CD14-positive monocyte (primary cell): Measurements from ENCODE around the gene GULP1. TPM values are rescaled to one million over a fixed set of nuclear protein-coding genes. Genes with fewer than 3 reads are reported as not detected.

Experiments
- DNase-seq, 3 donors: peaks; one replicate each; pipeline ENCODE4 v3.0.0-alpha.2; 2011 to 2022
- H2AFZ ChIP-seq: 2 replicates; pipeline ENCODE4 v1.6.0; 2012; ENCODE audit warnings: mild to moderate bottlenecking, low read depth, low read length, inconsistent platforms; ENCODE audit not compliant: insufficient read depth, poor library complexity, severe bottlenecking
- H3K27ac ChIP-seq, 2 donors: 1 replicate in 1 of 2; 2 replicates in 1 of 2; pipeline ENCODE4 v1.5.1; 2012 to 2013; ENCODE audit warnings: low read length in 2 of 2, control low read depth in 1 of 2, inconsistent platforms in 1 of 2, low read depth in 1 of 2, mild to moderate bottlenecking in 1 of 2
- H3K27me3 ChIP-seq, 2 donors: one replicate each; pipeline versions ENCODE4 v1.6.0 to v1.6.1; 2011 to 2013; ENCODE audit warnings: low read length in 2 of 2; ENCODE audit not compliant: control insufficient read depth in 2 of 2, insufficient read depth in 2 of 2
- H3K36me3 ChIP-seq, 2 donors: replicated peaks in 1 of 2; 1 replicate in 1 of 2; 2 replicates in 1 of 2; pipeline versions ENCODE4 v1.5.1 to v1.6.1; 2012 to 2013; ENCODE audit warnings: low read length in 2 of 2, control low read depth in 1 of 2, inconsistent platforms in 1 of 2, mild to moderate bottlenecking in 1 of 2; ENCODE audit not compliant: insufficient read depth in 2 of 2, control insufficient read depth in 1 of 2
- H3K4me1 ChIP-seq, 2 donors: 1 replicate in 1 of 2; 2 replicates in 1 of 2; pipeline versions ENCODE4 v1.5.1 to v1.6.1; 2012 to 2013; ENCODE audit warnings: low read length in 2 of 2, control low read depth in 1 of 2, inconsistent platforms in 1 of 2, mild to moderate bottlenecking in 1 of 2, moderate library complexity in 1 of 2; ENCODE audit not compliant: insufficient read depth in 2 of 2, control insufficient read depth in 1 of 2
- H3K4me2 ChIP-seq: replicated peaks from 2 replicates; pipeline ENCODE3; 2012; ENCODE audit warnings: low read length, moderate library complexity, mild to moderate bottlenecking; ENCODE audit not compliant: poor library complexity, severe bottlenecking; ENCODE audit errors: extremely low read depth
- H3K4me3 ChIP-seq, 3 experiments: fragments of 200-600 bp in 1 of 3; sonication (generic) in 1 of 3; replicated peaks in 1 of 3; 1 replicate in 2 of 3; 2 replicates in 1 of 3; pipeline ENCODE4 v1.5.1; 2011 to 2013; ENCODE audit warnings: low read length in 3 of 3, mild to moderate bottlenecking in 3 of 3, control low read depth in 2 of 3, low read depth in 2 of 3, inconsistent platforms in 1 of 3, moderate library complexity in 1 of 3
- H3K79me2 ChIP-seq: 2 replicates; pipeline ENCODE4 v1.6.0; 2012; ENCODE audit warnings: mild to moderate bottlenecking, control low read depth, inconsistent platforms, low read length, moderate library complexity; ENCODE audit not compliant: insufficient read depth
- H3K9ac ChIP-seq: 2 replicates; pipeline ENCODE4 v1.6.0; 2017; ENCODE audit warnings: low read length, mild to moderate bottlenecking; ENCODE audit not compliant: insufficient read depth, poor library complexity, severe bottlenecking
- H3K9me3 ChIP-seq, 2 donors: replicated peaks in 1 of 2; 1 replicate in 1 of 2; 2 replicates in 1 of 2; pipeline versions ENCODE4 v1.5.1 to v1.6.1; 2012 to 2013; ENCODE audit warnings: low read length in 2 of 2, control low read depth in 1 of 2; ENCODE audit not compliant: control insufficient read depth in 1 of 2, insufficient read depth in 1 of 2
- H4K20me1 ChIP-seq: 2 replicates; pipeline ENCODE4 v1.6.0; 2012; ENCODE audit warnings: mild to moderate bottlenecking, low read length, control low read depth, moderate library complexity; ENCODE audit not compliant: insufficient read depth
- H3K27ac Mint-ChIP-seq, 7 donors: one replicate each; pipeline ENCODE4 v1.8.0; 2020; ENCODE audit warnings: mild to moderate bottlenecking in 7 of 7, mixed read lengths in 7 of 7, moderate library complexity in 6 of 7, inconsistent platforms in 2 of 7
- H3K27me3 Mint-ChIP-seq, 3 donors: one replicate each; pipeline ENCODE4 v1.8.0; 2021 to 2022; ENCODE audit warnings: low read depth in 3 of 3, mild to moderate bottlenecking in 3 of 3, mixed read lengths in 3 of 3, moderate library complexity in 3 of 3, inconsistent platforms in 1 of 3
- H3K36me3 Mint-ChIP-seq, 2 donors: one replicate each; pipeline ENCODE4 v1.8.0; 2020; ENCODE audit warnings: mixed read lengths in 2 of 2, inconsistent platforms in 1 of 2, mild to moderate bottlenecking in 1 of 2
- H3K4me1 Mint-ChIP-seq: one replicate; pipeline ENCODE4 v1.8.0; 2020; ENCODE audit warnings: mild to moderate bottlenecking, mixed read lengths
- H3K4me3 Mint-ChIP-seq, 2 donors: one replicate each; pipeline ENCODE4 v1.8.0; 2020; ENCODE audit warnings: mild to moderate bottlenecking in 2 of 2, mixed read lengths in 2 of 2, moderate library complexity in 1 of 2
- H3K9me3 Mint-ChIP-seq, 7 donors: one replicate each; pipeline ENCODE4 v1.8.0; 2020 to 2022; ENCODE audit warnings: mixed read lengths in 7 of 7, mild to moderate bottlenecking in 6 of 7, moderate library complexity in 6 of 7, inconsistent platforms in 2 of 7
- CTCF ChIP-seq: fragments of 200-600 bp; IDR thresholded peaks from one replicate; pipeline ENCODE4 v1.8.0; 2022; ENCODE audit warnings: antibody characterized with exemption, mild to moderate bottlenecking
- WGBS: methylation state at CpG from one replicate; pipeline ENCODE4 v1.1.5; 2013; ENCODE audit warnings: missing lambda C conversion rate; ENCODE audit not compliant: insufficient coverage; 5-methylcytosine and 5-hydroxymethylcytosine counted together
- intact Hi-C, 2 donors: fragments of 100-400 bp; cut with micrococcal nuclease; formaldehyde crosslinking; loops; one replicate each; pipeline versions ENCODE4 v1.15.0 to v1.15.1; 2023
- polyA plus RNA-seq, 3 donors: library from polyadenylated mRNA; depleted of rRNA in 1 of 3; unstranded in 2 of 3; stranded (reverse) in 1 of 3; fragments of 300-500 nt in 2 of 3; fragments of >200 nt in 1 of 3; fragmentation: Illumina TruSeq in 2 of 3; gene quantifications; 1 replicate in 2 of 3; 2 replicates in 1 of 3; pipeline ENCODE4 v1.2.3, GENCODE V29; 2012 to 2021

Gene GULP1
- polyA plus RNA-seq, 3 donors, result not detected

GRCh38 chr2:188577231-188577630 is 285.6 kb downstream of the GULP1 start:
- H3K27me3 Mint-ChIP-seq, result no peaks in the 10 kb centered on the region
- no peaks in the 10 kb centered on the region for H3K36me3 ChIP-seq
- H3K79me2 ChIP-seq, result no peaks in the 10 kb centered on the region
- H3K9me3 ChIP-seq, result peaks cover 0 to 5% of the 10 kb centered on the region in 2 donors
- TF ChIP-seq CTCF, result no peak
- H3K9ac ChIP-seq, result no peak overlapping the region
- no peak overlapping the region for H3K4me3 ChIP-seq
- peaks cover 0 to 3% (median 0%) of the 10 kb centered on the region in 7 donors for H3K9me3 Mint-ChIP-seq
- H3K4me2 ChIP-seq, result no peak overlapping the region
- no peak overlapping the region for H3K4me3 Mint-ChIP-seq
- H2AFZ ChIP-seq, result no peak overlapping the region
- H3K27ac ChIP-seq, result no peak overlapping the region
- no peaks in the 10 kb centered on the region for H3K36me3 Mint-ChIP-seq
- no peak overlapping the region for H3K27ac Mint-ChIP-seq
- no CpG with 5 or more reads among the region's 2 CpGs for WGBS
- H3K4me1 ChIP-seq, result no peaks in the 10 kb centered on the region
- no peaks in the 10 kb centered on the region for H3K27me3 ChIP-seq
- DNase-seq, result no peak
- no peaks in the 10 kb centered on the region for H3K4me1 Mint-ChIP-seq
- H4K20me1 ChIP-seq, result no peaks in the 10 kb centered on the region
- intact Hi-C loops, result no loop called here

GRCh38 chr2:188580738-188581137 is 289.1 kb downstream of the GULP1 start:
- no peak overlapping the region for H3K27ac Mint-ChIP-seq
- no peak overlapping the region for H3K4me3 Mint-ChIP-seq
- peaks cover 0 to 2% (median 0%) of the 10 kb centered on the region in 3 donors for H3K27me3 Mint-ChIP-seq
- WGBS, result no CpG with 5 or more reads among the region's 5 CpGs
- Histone ChIP-seq H4K20me1 (no peaks in the 10 kb centered on the region), H3K79me2 (no peaks in the 10 kb centered on the region), H3K9me3 (peaks cover 0 to 5% of the 10 kb centered on the region in 2 donors), H3K36me3 (no peaks in the 10 kb centered on the region), H2AFZ (no peak overlapping the region), H3K27ac (no peak overlapping the region), H3K4me2 (no peak overlapping the region), H3K9ac (no peak overlapping the region), H3K27me3 (no peaks in the 10 kb centered on the region), H3K4me1 (no peaks in the 10 kb centered on the region), H3K4me3 (no peak overlapping the region)
- DNase-seq, result no peak
- H3K4me1 Mint-ChIP-seq, result no peaks in the 10 kb centered on the region
- no peaks in the 10 kb centered on the region for H3K36me3 Mint-ChIP-seq
- peaks cover 0 to 5% (median 0%) of the 10 kb centered on the region in 7 donors for H3K9me3 Mint-ChIP-seq
- intact Hi-C loops, result no loop called here
- TF ChIP-seq CTCF, result no peak
